ENCODE results near the gene UNC13A. TPM values are rescaled to one million over a fixed set of nuclear protein-coding genes. Genes with fewer than 3 reads are reported as not detected.

The UNC13A gene
- 21.6 and 22.2 TPM in 2 replicates for total RNA-seq (2021)
- long read RNA-seq, partial matches to known transcripts, result 4 of 18 reads
- long read RNA-seq, other reads (novel, unspliced or antisense), result 14 of 18 reads

DNA sequence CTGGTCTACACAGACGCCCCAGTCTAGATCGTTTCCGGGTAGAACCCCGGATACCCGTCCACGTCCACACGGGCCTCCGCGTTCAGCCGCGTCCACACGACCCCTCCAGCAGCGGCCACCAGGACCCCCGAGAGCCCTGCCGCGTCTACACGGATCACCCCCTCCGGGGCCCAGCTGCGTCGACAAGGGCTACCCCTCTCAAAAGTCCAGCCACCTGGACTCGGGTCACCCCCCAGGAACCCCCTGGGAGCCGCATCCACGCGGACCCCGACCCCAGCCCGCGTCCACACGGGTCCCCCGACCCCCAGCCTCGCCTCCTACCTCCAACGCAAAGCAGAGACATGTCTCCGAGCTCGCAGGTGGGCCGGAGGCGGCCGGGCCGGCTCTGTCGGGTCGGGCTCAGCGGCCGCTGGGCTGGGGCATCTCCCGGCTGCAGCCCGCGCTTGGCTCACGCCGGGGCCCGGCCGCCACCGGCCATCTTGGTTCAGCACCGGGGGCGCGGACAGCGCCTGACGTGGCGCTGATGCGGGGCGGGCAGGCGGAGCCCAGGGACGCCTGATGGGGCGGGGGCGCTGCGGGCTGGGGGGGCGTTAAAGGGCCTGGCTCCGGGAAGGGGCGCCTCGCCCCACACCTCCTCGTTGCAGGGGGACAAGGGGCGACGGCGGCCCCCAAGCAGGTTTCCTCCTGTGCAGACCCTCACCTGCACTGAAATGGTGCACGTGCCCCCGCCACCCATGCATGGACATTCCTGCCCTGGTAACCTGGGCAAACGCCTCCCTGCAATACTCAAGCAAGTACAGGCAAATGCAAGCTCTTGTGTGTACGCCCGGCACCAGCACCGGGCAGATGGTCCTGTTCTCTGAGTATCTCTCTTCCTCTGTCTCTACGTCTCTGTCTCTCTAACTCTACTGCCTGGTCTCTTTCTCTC is at the start of gene UNC13A:
Gene UNC13A (minus strand): TSS at position 498 of the 928 bp plus-strand sequence. CDS start 155 bp downstream, at position 343.
- Histone ChIP-seq H2AFZ (ENCODE audit: low read length) (no peak within 1 kb of the TSS), H4K8ac (replicated peaks; ENCODE audit: insufficient read length, low read depth, low read length) (no peak within 1 kb of the TSS), H3K9ac (ENCODE audit: extremely low read depth, insufficient read length, low read length) (peak within 1 kb of the TSS; percentile 20), H3K23ac (ENCODE audit: insufficient read length, low read depth, low read length) (no peak within 1 kb of the TSS), H2BK120ac (ENCODE audit: low read depth, low read length, poor library complexity, severe bottlenecking) (no peak within 1 kb of the TSS), H4K91ac (ENCODE audit: insufficient read length, low read depth, low read length) (no peak within 1 kb of the TSS), H2BK12ac (ENCODE audit: insufficient read length, low read depth, low read length) (no peak within 1 kb of the TSS), H2BK20ac (ENCODE audit: low read depth, low read length, poor library complexity, severe bottlenecking) (no peak within 1 kb of the TSS), H3K27ac (ENCODE audit: insufficient read length, low read depth, low read length) (no peak within 1 kb of the TSS), H2BK5ac (ENCODE audit: insufficient read length, low read length) (no peak within 1 kb of the TSS), H3K79me1 (ENCODE audit: insufficient read depth, low read depth, low read length, poor library complexity, severe bottlenecking) (no peaks in the 10 kb centered on the region), H3T11ph (ENCODE audit: low read length) (no peak within 1 kb of the TSS), H3K79me2 (ENCODE audit: insufficient read depth, low read length) (peaks cover 12% of the 10 kb centered on the region), H2AK5ac (ENCODE audit: insufficient read length, low read length) (no peak within 1 kb of the TSS), H3K56ac (ENCODE audit: insufficient read length, low read depth, low read length) (no peak within 1 kb of the TSS), H3K4me2 (ENCODE audit: insufficient read depth, insufficient read length, low read length) (peak within 1 kb of the TSS; percentile 84), H3K23me2 (ENCODE audit: insufficient read length, low read depth, low read length, poor library complexity, severe bottlenecking) (peaks cover 19% of the 10 kb centered on the region), H3K9me3 (ENCODE audit: control insufficient read depth, low read depth, low read length) (no peaks in the 10 kb centered on the region), H3K4me1 (ENCODE audit: insufficient read depth, low read length) (peaks cover 4% of the 10 kb centered on the region; the same call in 1 of the 2 replicates), H4K5ac (ENCODE audit: insufficient read length, low read depth, low read length) (no peak within 1 kb of the TSS), H4K20me1 (ENCODE audit: control insufficient read depth, insufficient read depth, insufficient read length) (no peaks in the 10 kb centered on the region), H3K14ac (ENCODE audit: insufficient read depth, low read length) (peak within 1 kb of the TSS; percentile 43; the same call in 1 of the 2 replicates), H3K18ac (ENCODE audit: insufficient read length, low read depth, low read length) (no peak within 1 kb of the TSS), H3K27me3 (ENCODE audit: insufficient read depth, low read length) (no peaks in the 10 kb centered on the region), H2BK15ac (ENCODE audit: low read depth, low read length) (no peak within 1 kb of the TSS), H3K4ac (ENCODE audit: low read depth, low read length) (no peak within 1 kb of the TSS)
- peak; percentile 83 for DNase-seq
- peak within 1 kb of the TSS; percentile 56 to 96 (median 93) for H3K27ac Mint-ChIP-seq
- H3K4me1 Mint-ChIP-seq, result peaks cover 19 to 26% of the 10 kb centered on the region in 2 experiments
- no CpG with 5 or more reads among the region's 77 CpGs for WGBS (ENCODE audit: extremely low coverage, insufficient read length, low lambda C conversion rate)
- TF ChIP-seq, protein P1, sequence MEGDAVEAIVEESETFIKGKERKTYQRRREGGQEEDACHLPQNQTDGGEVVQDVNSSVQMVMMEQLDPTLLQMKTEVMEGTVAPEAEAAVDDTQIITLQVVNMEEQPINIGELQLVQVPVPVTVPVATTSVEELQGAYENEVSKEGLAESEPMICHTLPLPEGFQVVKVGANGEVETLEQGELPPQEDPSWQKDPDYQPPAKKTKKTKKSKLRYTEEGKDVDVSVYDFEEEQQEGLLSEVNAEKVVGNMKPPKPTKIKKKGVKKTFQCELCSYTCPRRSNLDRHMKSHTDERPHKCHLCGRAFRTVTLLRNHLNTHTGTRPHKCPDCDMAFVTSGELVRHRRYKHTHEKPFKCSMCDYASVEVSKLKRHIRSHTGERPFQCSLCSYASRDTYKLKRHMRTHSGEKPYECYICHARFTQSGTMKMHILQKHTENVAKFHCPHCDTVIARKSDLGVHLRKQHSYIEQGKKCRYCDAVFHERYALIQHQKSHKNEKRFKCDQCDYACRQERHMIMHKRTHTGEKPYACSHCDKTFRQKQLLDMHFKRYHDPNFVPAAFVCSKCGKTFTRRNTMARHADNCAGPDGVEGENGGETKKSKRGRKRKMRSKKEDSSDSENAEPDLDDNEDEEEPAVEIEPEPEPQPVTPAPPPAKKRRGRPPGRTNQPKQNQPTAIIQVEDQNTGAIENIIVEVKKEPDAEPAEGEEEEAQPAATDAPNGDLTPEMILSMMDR (conservative IDR thresholded peaks at IDR 0.05), result 0 out of 3 replicates have a peak, but pooled peaks have one; percentile 8
- no peaks in the 10 kb centered on the region; a peak in 1 of 5 replicates for H3K9me3 Mint-ChIP-seq
- H3K4me3 Mint-ChIP-seq, result peak within 1 kb of the TSS; percentile 88 to 100
- no peaks in the 10 kb centered on the region; the same call in none of the 2 replicates for H3K27me3 Mint-ChIP-seq (ENCODE audit: low read depth)
- H3K36me3 Mint-ChIP-seq (ENCODE audit: insufficient read depth in 1 of 3, low read depth in 3 of 3), result peaks cover 0 to 5% (median 2%) of the 10 kb centered on the region in 3 experiments; a peak in 3 of 7 replicates

Measured in H9 (cell line).